NOMO-1 treated with dmso at 0.1 percent for 144 hours (cell line): ENCODE measurements around the gene NLE1.
"Not testable (repeated sequence)": the region's sequence is repeated elsewhere in the genome, so short reads cannot be mapped to it uniquely, and the experiment has no call there.

ENCODE experiments used
- DNase-seq: peaks from one replicate; lab custom pipeline; 2025; ENCODE audit not compliant: unreplicated experiment; lab: John Stamatoyannopoulos, UW

The NLE1 gene

GRCh38 chr17:35129973-35130351 is 12.1 kb downstream of the NLE1 start:
- DNase-seq, result no peak

GRCh38 chr17:35129154-35129972 is 12.7 kb downstream of the NLE1 start:
- no peak for DNase-seq

GRCh38 chr17:35127751-35128514 is 14.2 kb downstream of the NLE1 start:
- DNase-seq, result no peak

- DNase-seq, result no peak
Observed at GRCh38 chr17:35121315-35121714, 20.8 kb downstream of the NLE1 start, which contains the start of gene FNDC8. Gene FNDC8 (plus strand): TSS chr17:35121615. CDS start chr17:35121694, 79 bp downstream.

GRCh38 chr17:35119370-35120165 is 22.5 kb downstream of the NLE1 start, which contains the start of gene RAD51D:
Gene RAD51D (minus strand): TSS chr17:35119860. CDS start chr17:35119613, 247 bp downstream.
- peak; percentile 61 for DNase-seq

GRCh38 chr17:35117984-35118383 is 24.1 kb downstream of the NLE1 start:
- no peak for DNase-seq

GRCh38 chr17:35116845-35117244 is 25.3 kb downstream of the NLE1 start:
- no peak for DNase-seq

- not testable (repeated sequence) for DNase-seq
Observed at GRCh38 chr17:35110791-35111190, 31.3 kb downstream of the NLE1 start.

GRCh38 chr17:35104844-35105450 is 37.2 kb downstream of the NLE1 start:
- DNase-seq, result no peak

- no peak for DNase-seq
Observed at GRCh38 chr17:35103271-35103670, 38.8 kb downstream of the NLE1 start.

- no peak for DNase-seq
Observed at GRCh38 chr17:35101725-35102124, 40.4 kb downstream of the NLE1 start.

GRCh38 chr17:35101036-35101435 is 41.1 kb downstream of the NLE1 start:
- DNase-seq, result no peak

- no peak for DNase-seq
Observed at GRCh38 chr17:35099908-35100307, 42.2 kb downstream of the NLE1 start.

GRCh38 chr17:35097776-35098175 is 44.3 kb downstream of the NLE1 start:
- DNase-seq, result no peak

- no peak for DNase-seq
Observed at GRCh38 chr17:35095741-35096140, 46.4 kb downstream of the NLE1 start.

GRCh38 chr17:35094902-35095301 is 47.2 kb downstream of the NLE1 start:
- DNase-seq, result no peak

- DNase-seq, result not testable (repeated sequence)
Observed at GRCh38 chr17:35090707-35091106, 51.4 kb downstream of the NLE1 start.

GRCh38 chr17:35089586-35090296 is 52.4 kb downstream of the NLE1 start:
- DNase-seq, result no peak

GRCh38 chr17:35088881-35089585 is 53.1 kb downstream of the NLE1 start:
- DNase-seq, result peak; percentile 71
